Measurements from ENCODE around the gene WDR20. TPM values are rescaled to one million over a fixed set of nuclear protein-coding genes. Genes with fewer than 3 reads are reported as not detected.
"Not testable (repeated sequence)": the region's sequence is repeated elsewhere in the genome, so short reads cannot be mapped to it uniquely, and the experiment has no call there.

Gene WDR20
- total and polyA plus RNA-seq, 5 experiments from 2014 or later = 11.3 to 56.9 (median 15.0) TPM

GRCh38 chr14:102109332-102109731 is 30.4 kb upstream of the WDR20 start:
- H3K27ac Mint-ChIP-seq, ATAC-seq, H3K4me1 Mint-ChIP-seq, H3K27me3 Mint-ChIP-seq, H3K36me3 Mint-ChIP-seq, H3K4me3 Mint-ChIP-seq, DNase-seq, POLR2A ChIA-PET: not testable (repeated sequence)
- H3K9me3 Mint-ChIP-seq = peaks cover 0 to 14% (median 6%) of the 10 kb centered on the region in 9 donors

- no peak overlapping the region for H3K4me3 Mint-ChIP-seq
These were observed 28.6 kb upstream of the WDR20 start for GRCh38 chr14:102111101-102111500.

GRCh38 chr14:102116361-102117180 is 23.1 kb upstream of the WDR20 start:
- Mint-ChIP-seq H3K27ac (no peak overlapping the region), H3K4me1 (no peaks in the 10 kb centered on the region), H3K9me3 (peaks cover 0 to 3% (median 0%) of the 10 kb centered on the region in 9 donors), H3K4me3 (no peak overlapping the region), H3K27me3 (no peaks in the 10 kb centered on the region), H3K36me3 (peaks cover 0 to 4% (median 0%) of the 10 kb centered on the region in 3 donors)
- POLR2A ChIA-PET = no interaction called here
- DNase-seq (no peak), ATAC-seq (no peak)

More at GRCh38 chr14:102111101-102111500, 28.6 kb upstream of the WDR20 start:
- H3K9me3 Mint-ChIP-seq = peaks cover 0 to 14% (median 6%) of the 10 kb centered on the region in 9 donors
- POLR2A ChIA-PET = no interaction called here
- H3K36me3 Mint-ChIP-seq = peaks cover 0 to 9% (median 4%) of the 10 kb centered on the region in 3 donors
- no peaks in the 10 kb centered on the region for H3K27me3 Mint-ChIP-seq
- ATAC-seq (no peak), DNase-seq (no peak)
- no peak overlapping the region for H3K27ac Mint-ChIP-seq
- H3K4me1 Mint-ChIP-seq = no peaks in the 10 kb centered on the region

DNA sequence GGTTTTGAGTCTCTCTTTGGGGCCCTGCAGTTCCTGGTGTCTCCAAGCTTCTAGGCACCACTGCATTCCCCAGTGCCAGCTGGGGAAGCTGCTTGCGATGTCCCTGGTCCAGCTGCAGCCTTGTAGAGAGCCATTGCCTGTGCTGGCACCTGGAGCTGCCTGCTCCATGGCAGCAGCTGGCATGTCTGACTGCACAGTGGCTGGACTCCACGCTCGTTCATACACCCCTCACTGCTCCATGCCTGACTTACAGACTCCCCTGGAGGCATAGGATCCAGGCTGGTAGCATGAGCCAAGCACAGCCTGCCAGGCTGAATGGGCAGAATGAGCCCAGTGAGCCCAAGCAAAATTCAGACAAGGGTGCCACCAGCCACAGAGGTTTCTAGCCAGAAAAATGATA is 21.8 kb upstream of the WDR20 start:
- H3K9me3 Mint-ChIP-seq = no peaks in the 10 kb centered on the region
- ATAC-seq (no peak), DNase-seq (no peak)
- no peak overlapping the region for H3K4me3 Mint-ChIP-seq
- POLR2A ChIA-PET = no interaction called here
- H3K27ac Mint-ChIP-seq = no peak overlapping the region
- no peaks in the 10 kb centered on the region for H3K27me3 Mint-ChIP-seq
- H3K36me3 Mint-ChIP-seq = no peaks in the 10 kb centered on the region
- no peaks in the 10 kb centered on the region for H3K4me1 Mint-ChIP-seq

GRCh38 chr14:102120888-102121287 is 18.8 kb upstream of the WDR20 start:
- ATAC-seq (no peak), DNase-seq (no peak)
- Mint-ChIP-seq H3K27ac (no peak overlapping the region), H3K9me3 (no peaks in the 10 kb centered on the region), H3K27me3 (no peaks in the 10 kb centered on the region), H3K36me3 (no peaks in the 10 kb centered on the region), H3K4me3 (no peak overlapping the region), H3K4me1 (no peaks in the 10 kb centered on the region)
- POLR2A ChIA-PET = no interaction called here

DNA sequence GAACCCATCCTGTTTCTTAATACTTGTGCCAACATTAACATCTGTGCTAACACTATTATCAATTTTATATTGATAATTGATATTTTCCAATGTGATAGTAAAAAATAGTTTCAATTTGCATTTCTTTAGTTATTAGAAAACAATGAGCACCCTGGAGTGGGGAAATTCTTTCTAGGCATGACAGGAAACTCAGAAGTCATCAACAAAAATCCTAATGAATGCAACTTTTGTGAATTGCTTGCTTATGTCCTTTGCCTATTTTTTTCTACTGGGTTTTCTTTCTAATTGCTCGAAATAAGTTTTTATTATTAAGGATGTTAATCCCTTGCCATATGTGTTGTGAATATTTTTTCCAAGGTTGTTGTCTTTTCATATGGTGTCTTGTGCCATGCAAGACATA is 18.1 kb upstream of the WDR20 start:
- Mint-ChIP-seq H3K36me3 (no peaks in the 10 kb centered on the region), H3K9me3 (no peaks in the 10 kb centered on the region), H3K27ac (no peak overlapping the region), H3K4me3 (no peak overlapping the region), H3K4me1 (no peaks in the 10 kb centered on the region), H3K27me3 (no peaks in the 10 kb centered on the region)
- ATAC-seq = no peak
- POLR2A ChIA-PET = no interaction called here
- no peak for DNase-seq

DNA sequence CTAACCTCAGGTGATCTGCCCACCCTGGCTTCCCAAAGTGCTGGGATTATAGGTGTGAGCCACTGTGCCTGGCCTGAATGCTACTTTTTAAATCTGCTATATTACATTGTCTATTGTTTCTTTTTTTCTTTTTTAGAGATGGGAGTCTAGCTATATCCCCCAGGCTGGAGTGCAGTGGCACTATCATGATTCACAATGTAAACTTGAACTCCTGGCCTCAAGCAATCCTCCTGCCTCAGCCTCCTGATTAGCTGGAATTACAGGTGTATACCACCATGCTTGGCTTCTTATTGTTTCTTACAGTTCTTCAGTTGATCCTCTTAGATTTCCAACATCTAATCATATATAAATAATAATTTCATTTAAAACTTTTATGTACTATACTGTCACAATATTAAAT is 15.3 kb upstream of the WDR20 start:
- ATAC-seq = no peak
- Mint-ChIP-seq H3K27me3 (no peaks in the 10 kb centered on the region), H3K4me3 (no peak overlapping the region), H3K4me1 (no peaks in the 10 kb centered on the region), H3K36me3 (no peaks in the 10 kb centered on the region), H3K27ac (no peak overlapping the region), H3K9me3 (no peaks in the 10 kb centered on the region)
- POLR2A ChIA-PET = interaction anchor here (0.7 kb wide), 1 partner anchor 457 kb away, joined by 5 read pairs; no protein-coding TSS in a partner anchor
- DNase-seq = no peak

DNA sequence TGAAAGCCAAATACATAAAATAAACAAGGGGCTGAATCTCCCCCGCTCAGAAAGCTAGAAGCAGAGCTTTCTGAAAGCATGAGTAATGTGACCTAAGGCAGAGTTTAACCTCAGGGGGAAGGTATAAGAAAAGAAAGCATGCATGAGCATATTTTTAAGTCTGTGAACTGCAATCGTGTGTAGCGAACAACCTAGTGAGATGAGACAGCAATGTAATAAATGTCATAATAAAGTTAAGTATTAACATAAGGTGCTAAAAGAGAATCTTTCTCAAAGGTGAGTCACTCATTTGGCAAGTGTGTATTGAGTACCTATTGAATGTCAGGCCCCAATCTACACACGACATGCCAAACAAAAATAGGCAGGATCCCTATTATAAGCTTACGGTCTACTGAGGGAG is 14.2 kb upstream of the WDR20 start:
- POLR2A ChIA-PET = no interaction called here
- H3K36me3 Mint-ChIP-seq = peaks cover 0 to 2% (median 0%) of the 10 kb centered on the region in 3 donors
- DNase-seq (no peak), ATAC-seq (no peak)
- no peak overlapping the region for H3K27ac Mint-ChIP-seq
- H3K4me1 Mint-ChIP-seq = no peaks in the 10 kb centered on the region
- H3K4me3 Mint-ChIP-seq = no peak overlapping the region
- H3K27me3 Mint-ChIP-seq = no peaks in the 10 kb centered on the region
- H3K9me3 Mint-ChIP-seq = no peaks in the 10 kb centered on the region

GRCh38 chr14:102126807-102127455 is 12.8 kb upstream of the WDR20 start:
- no peak for ATAC-seq
- POLR2A ChIA-PET = interaction anchor here (0.6 kb wide), 1 partner anchor 405 kb away, joined by 5 read pairs; no protein-coding TSS in a partner anchor
- Mint-ChIP-seq H3K36me3 (peaks cover 0 to 2% (median 0%) of the 10 kb centered on the region in 3 donors), H3K4me1 (no peaks in the 10 kb centered on the region), H3K27ac (no peak overlapping the region), H3K9me3 (no peaks in the 10 kb centered on the region), H3K4me3 (no peak overlapping the region), H3K27me3 (no peaks in the 10 kb centered on the region)
- DNase-seq = no peak

GRCh38 chr14:102131741-102132140 is 8.0 kb upstream of the WDR20 start:
- ATAC-seq (no peak), DNase-seq (no peak)
- Mint-ChIP-seq H3K27me3 (no peaks in the 10 kb centered on the region), H3K4me3 (no peak overlapping the region), H3K36me3 (peaks cover 0 to 8% (median 0%) of the 10 kb centered on the region in 3 donors), H3K4me1 (no peaks in the 10 kb centered on the region), H3K27ac (no peak overlapping the region), H3K9me3 (no peaks in the 10 kb centered on the region)
- POLR2A ChIA-PET = no interaction called here

- not testable (repeated sequence) for H3K4me3 Mint-ChIP-seq, DNase-seq, H3K27ac Mint-ChIP-seq, H3K27me3 Mint-ChIP-seq, H3K36me3 Mint-ChIP-seq, H3K9me3 Mint-ChIP-seq, H3K4me1 Mint-ChIP-seq, ATAC-seq
- POLR2A ChIA-PET = interaction anchor here (0.7 kb wide), 1 partner anchor 28 kb away, joined by 4 read pairs; no protein-coding TSS in a partner anchor
These were observed 5.7 kb upstream of the WDR20 start for GRCh38 chr14:102134021-102134420.

GRCh38 chr14:102134719-102135118 is 5.0 kb upstream of the WDR20 start:
- ATAC-seq, H3K27me3 Mint-ChIP-seq, H3K36me3 Mint-ChIP-seq, H3K9me3 Mint-ChIP-seq, DNase-seq, H3K4me3 Mint-ChIP-seq: not testable (repeated sequence)
- Mint-ChIP-seq H3K4me1 (peaks cover 6 to 11% (median 9%) of the 10 kb centered on the region in 4 donors), H3K27ac (peak overlapping the region in 1 of 10 donors; percentile 27)
- POLR2A ChIA-PET = interaction anchor here (0.7 kb wide), 1 partner anchor 28 kb away, joined by 4 read pairs; no protein-coding TSS in a partner anchor

- H3K27me3 Mint-ChIP-seq, H3K36me3 Mint-ChIP-seq, ATAC-seq, H3K4me3 Mint-ChIP-seq, POLR2A ChIA-PET, H3K27ac Mint-ChIP-seq, H3K9me3 Mint-ChIP-seq, DNase-seq: not testable (repeated sequence)
- H3K4me1 Mint-ChIP-seq = peaks cover 6 to 15% (median 10%) of the 10 kb centered on the region in 4 donors
These were observed 4.2 kb upstream of the WDR20 start for GRCh38 chr14:102135456-102135855.
